ENCODE results near the gene PCDHB11. TPM values are rescaled to one million over a fixed set of nuclear protein-coding genes. Genes with fewer than 3 reads are reported as not detected.
A peak's percentile ranks its signal among the peaks of the same experiment; 100 is the strongest.
"Not testable (repeated sequence)": the region's sequence is repeated elsewhere in the genome, so short reads cannot be mapped to it uniquely, and the experiment has no call there.

Gene PCDHB11
- polyA plus RNA-seq (ENCODE audit: insufficient read length in 4 of 4), result 1 to 10 TPM; 4.8 to 6.3 (median 5.1) TPM

GRCh38 chr5:141199359-141200235 lies at the start of gene PCDHB11:
Gene PCDHB11 (plus strand): TSS chr5:141199627. CDS start chr5:141199775, 148 bp downstream.
- no peak for DNase-seq (ENCODE audit: low read depth in 4 of 4, low spot score in 3 of 4)

- peak in 1 of 4 donors; percentile 5 for DNase-seq (ENCODE audit: low read depth in 4 of 4, low spot score in 3 of 4)
Observed at GRCh38 chr5:141149812-141150211, 49.6 kb upstream of the PCDHB11 start, which contains the start of gene PCDHB6. Gene PCDHB6 (plus strand): TSS chr5:141150057. CDS start chr5:141150258, 201 bp downstream.

GRCh38 chr5:141150224-141150992 lies 49.0 kb upstream of the PCDHB11 start:
- no peak for DNase-seq (ENCODE audit: low read depth in 4 of 4, low spot score in 3 of 4)

GRCh38 chr5:141150993-141151325 lies 48.5 kb upstream of the PCDHB11 start:
- DNase-seq (ENCODE audit: low read depth in 4 of 4, low spot score in 3 of 4), result no peak

- DNase-seq (ENCODE audit: low read depth in 4 of 4, low spot score in 3 of 4), result not testable (repeated sequence)
Observed at GRCh38 chr5:141151632-141152031, 47.8 kb upstream of the PCDHB11 start.

GRCh38 chr5:141152096-141152495 lies 47.3 kb upstream of the PCDHB11 start:
- DNase-seq (ENCODE audit: low read depth in 4 of 4, low spot score in 3 of 4), result not testable (repeated sequence)

- DNase-seq (ENCODE audit: low read depth in 4 of 4, low spot score in 3 of 4), result no peak
Observed at GRCh38 chr5:141155540-141156374, 43.7 kb upstream of the PCDHB11 start.

GRCh38 chr5:141157356-141157755 lies 42.1 kb upstream of the PCDHB11 start:
- DNase-seq (ENCODE audit: low read depth in 4 of 4, low spot score in 3 of 4), result not testable (repeated sequence)

- not testable (repeated sequence) for DNase-seq (ENCODE audit: low read depth in 4 of 4, low spot score in 3 of 4)
Observed at GRCh38 chr5:141157901-141158300, 41.5 kb upstream of the PCDHB11 start.

- peak in 1 of 4 donors; percentile 30 for DNase-seq (ENCODE audit: low read depth in 4 of 4, low spot score in 3 of 4)
Observed at GRCh38 chr5:141172381-141173204, 26.8 kb upstream of the PCDHB11 start, which contains the start of gene PCDHB7. Gene PCDHB7 (plus strand): TSS chr5:141172644. CDS start chr5:141172836, 192 bp downstream.

GRCh38 chr5:141174291-141175104 lies 24.9 kb upstream of the PCDHB11 start:
- not testable (repeated sequence) for DNase-seq (ENCODE audit: low read depth in 4 of 4, low spot score in 3 of 4)

- no peak for DNase-seq (ENCODE audit: low read depth in 4 of 4, low spot score in 3 of 4)
Observed at GRCh38 chr5:141175933-141176332, 23.5 kb upstream of the PCDHB11 start.

GRCh38 chr5:141177577-141178191 lies 21.7 kb upstream of the PCDHB11 start, which contains the start of gene PCDHB8:
Gene PCDHB8 (plus strand): TSS chr5:141177790. CDS start chr5:141178035, 245 bp downstream.
- DNase-seq (ENCODE audit: low read depth in 4 of 4, low spot score in 3 of 4), result not testable (repeated sequence)

- DNase-seq (ENCODE audit: low read depth in 4 of 4, low spot score in 3 of 4), result not testable (repeated sequence)
Observed at GRCh38 chr5:141179371-141179770, 20.1 kb upstream of the PCDHB11 start.

- not testable (repeated sequence) for DNase-seq (ENCODE audit: low read depth in 4 of 4, low spot score in 3 of 4)
Observed at GRCh38 chr5:141179876-141180275, 19.6 kb upstream of the PCDHB11 start.

GRCh38 chr5:141180313-141180712 lies 19.1 kb upstream of the PCDHB11 start:
- DNase-seq (ENCODE audit: low read depth in 4 of 4, low spot score in 3 of 4), result no peak

GRCh38 chr5:141182248-141182647 lies 17.2 kb upstream of the PCDHB11 start, which contains the start of gene PCDHB16:
Gene PCDHB16 (plus strand): TSS chr5:141182387. CDS start chr5:141182560, 173 bp downstream.
- DNase-seq (ENCODE audit: low read depth in 4 of 4, low spot score in 3 of 4), result no peak
